BLaER1 treated with 17β-estradiol and CSF1 and Interleukin-3, amounts not matched to agents 10 nM and 100 nM (cell line): ENCODE results near the gene AREL1.
A peak's percentile ranks its signal among the peaks of the same experiment; 100 is the strongest.

Experiments used
- H3K27ac ChIP-seq, 11 experiments: shearing (Covaris generic); formaldehyde crosslinking; 2 replicates each; pipeline ENCODE4 v1.8.1; 2022
- H3K27me3 ChIP-seq, 11 experiments: shearing (Covaris generic); formaldehyde crosslinking; 2 replicates each; pipeline ENCODE4 v1.8.1; 2022
- H3K36me3 ChIP-seq, 11 experiments: shearing (Covaris generic); formaldehyde crosslinking; 2 replicates each; pipeline ENCODE4 v1.8.1; 2022
- H3K4me1 ChIP-seq, 10 experiments: shearing (Covaris generic); formaldehyde crosslinking; 2 replicates each; pipeline ENCODE4 v1.8.1; 2022
- H3K4me2 ChIP-seq, 11 experiments: shearing (Covaris generic); formaldehyde crosslinking; 2 replicates each; pipeline ENCODE4 v1.8.1; 2022
- H3K4me3 ChIP-seq, 10 experiments: shearing (Covaris generic); formaldehyde crosslinking; 2 replicates each; pipeline ENCODE4 v1.8.1; 2022
- H3K9ac ChIP-seq, 11 experiments: shearing (Covaris generic); formaldehyde crosslinking; 2 replicates each; pipeline ENCODE4 v1.8.1; 2022
- H3K9me3 ChIP-seq, 11 experiments: shearing (Covaris generic); formaldehyde crosslinking; replicated peaks in 1 of 11; 2 replicates each; pipeline ENCODE4 v1.8.1; 2022
- H4K20me1 ChIP-seq, 11 experiments: shearing (Covaris generic); formaldehyde crosslinking; 2 replicates each; pipeline ENCODE4 v1.8.1; 2022
- Cebpa-rat ChIP-seq, 11 experiments: shearing (Covaris generic); IDR thresholded peaks; 2 replicates each; pipeline ENCODE4 v1.8.1; 2022

AREL1 gene

GRCh38 chr14:74737753-74738325 is 25.0 kb upstream of the AREL1 start:
- no peak overlapping the region for H3K27ac ChIP-seq
- H3K4me3 ChIP-seq = no peak overlapping the region
- H3K9me3 ChIP-seq = no peaks in the 10 kb centered on the region
- no peaks in the 10 kb centered on the region for H4K20me1 ChIP-seq
- 0 out of 20 replicates have a peak, but pooled peaks cover 0 to 4% (median 0%) of the 10 kb centered on the region in 10 experiments for H3K4me1 ChIP-seq
- peaks cover 59 to 70% (median 65%) of the 10 kb centered on the region in 11 experiments for H3K36me3 ChIP-seq
- H3K4me2 ChIP-seq = no peak overlapping the region
- TF ChIP-seq Cebpa-rat (IDR thresholded peaks at IDR 0.05) = no peak
- H3K9ac ChIP-seq = no peak overlapping the region
- no peaks in the 10 kb centered on the region for H3K27me3 ChIP-seq

- no peak for TF ChIP-seq Cebpa-rat (IDR thresholded peaks at IDR 0.05)
- no peak overlapping the region for H3K4me2 ChIP-seq
- no peak overlapping the region for H3K27ac ChIP-seq
- no peaks in the 10 kb centered on the region for H3K27me3 ChIP-seq
- 0 out of 20 replicates have a peak, but pooled peaks cover 0 to 4% (median 0%) of the 10 kb centered on the region in 10 experiments for H3K4me1 ChIP-seq
- peaks cover 81 to 98% (median 91%) of the 10 kb centered on the region in 11 experiments for H3K36me3 ChIP-seq
- peaks cover 0 to 12% (median 0%) of the 10 kb centered on the region in 11 experiments; a peak in 4 of 22 replicates for H4K20me1 ChIP-seq
- H3K9ac ChIP-seq = no peak overlapping the region
- H3K4me3 ChIP-seq = no peak overlapping the region
- no peaks in the 10 kb centered on the region for H3K9me3 ChIP-seq
These were observed 22.2 kb upstream of the AREL1 start for GRCh38 chr14:74735125-74735524.

GRCh38 chr14:74733221-74733620 is 20.3 kb upstream of the AREL1 start:
- H3K27ac ChIP-seq = no peak overlapping the region
- H3K4me2 ChIP-seq = no peak overlapping the region
- H3K4me3 ChIP-seq = no peak overlapping the region
- H3K4me1 ChIP-seq = no peaks in the 10 kb centered on the region
- no peaks in the 10 kb centered on the region for H3K9me3 ChIP-seq
- no peak for TF ChIP-seq Cebpa-rat (IDR thresholded peaks at IDR 0.05)
- peaks cover 68 to 83% (median 80%) of the 10 kb centered on the region in 11 experiments for H3K36me3 ChIP-seq
- no peak overlapping the region; a peak in 1 of 22 replicates for H3K9ac ChIP-seq
- H3K27me3 ChIP-seq = no peaks in the 10 kb centered on the region
- peaks cover 0 to 14% (median 0%) of the 10 kb centered on the region in 11 experiments; a peak in 4 of 22 replicates for H4K20me1 ChIP-seq

DNA sequence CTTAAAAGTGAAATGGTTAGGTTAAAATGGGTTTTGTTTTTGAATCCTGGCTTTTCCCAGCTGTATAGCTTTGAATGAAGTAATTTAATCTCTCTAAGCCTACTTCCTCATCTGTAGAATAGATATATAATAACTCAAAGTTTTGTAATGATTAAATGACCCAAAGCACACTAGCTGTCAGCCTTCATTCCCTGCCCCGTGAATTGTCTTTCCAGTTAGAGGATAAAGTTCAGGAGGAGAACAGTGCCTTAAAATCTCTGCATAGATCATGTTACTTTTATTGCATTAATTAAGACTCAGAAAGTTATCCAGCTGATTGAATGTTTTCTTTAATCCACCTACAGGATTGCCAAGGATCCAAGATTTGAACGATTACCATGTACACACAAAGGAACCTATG is 19.5 kb upstream of the AREL1 start:
- no peak overlapping the region for H3K27ac ChIP-seq
- no peak for TF ChIP-seq Cebpa-rat (IDR thresholded peaks at IDR 0.05)
- no peaks in the 10 kb centered on the region for H3K27me3 ChIP-seq
- H3K4me1 ChIP-seq = no peaks in the 10 kb centered on the region
- no peak overlapping the region for H3K4me2 ChIP-seq
- no peaks in the 10 kb centered on the region for H3K9me3 ChIP-seq
- H3K9ac ChIP-seq = no peak overlapping the region
- peaks cover 0 to 14% (median 0%) of the 10 kb centered on the region in 11 experiments; a peak in 4 of 22 replicates for H4K20me1 ChIP-seq
- H3K36me3 ChIP-seq = peaks cover 64 to 75% (median 71%) of the 10 kb centered on the region in 11 experiments
- H3K4me3 ChIP-seq = no peak overlapping the region

DNA sequence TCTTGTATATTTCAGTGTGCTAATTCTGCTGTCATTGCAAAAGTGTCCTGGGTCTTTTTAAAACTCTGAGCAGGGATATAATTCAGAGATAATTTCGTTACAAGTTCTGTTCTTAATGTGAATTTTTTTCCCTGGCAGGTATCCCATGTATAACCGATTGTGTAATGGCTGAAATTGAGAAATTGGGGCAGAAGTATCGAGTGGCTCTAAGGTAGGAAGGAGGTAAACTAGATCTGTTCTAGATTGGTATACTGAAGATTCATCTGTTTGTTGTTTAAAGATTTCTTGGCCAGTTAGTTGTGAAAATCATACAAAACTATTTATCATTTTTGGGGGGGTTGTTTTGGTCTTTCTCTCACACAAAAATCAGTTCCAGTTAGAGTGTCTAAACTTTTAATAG is 10.3 kb upstream of the AREL1 start:
- Histone ChIP-seq H3K4me2 (no peak overlapping the region), H3K4me3 (no peak overlapping the region), H3K9ac (no peak overlapping the region), H3K36me3 (peaks cover 71 to 84% (median 78%) of the 10 kb centered on the region in 11 experiments), H3K27ac (no peak overlapping the region), H3K4me1 (no peaks in the 10 kb centered on the region), H3K27me3 (no peaks in the 10 kb centered on the region), H3K9me3 (peaks cover 5 to 17% (median 8%) of the 10 kb centered on the region in 11 experiments), H4K20me1 (peaks cover 0 to 4% (median 0%) of the 10 kb centered on the region in 11 experiments; a peak in 3 of 22 replicates)
- no peak for TF ChIP-seq Cebpa-rat (IDR thresholded peaks at IDR 0.05)

DNA sequence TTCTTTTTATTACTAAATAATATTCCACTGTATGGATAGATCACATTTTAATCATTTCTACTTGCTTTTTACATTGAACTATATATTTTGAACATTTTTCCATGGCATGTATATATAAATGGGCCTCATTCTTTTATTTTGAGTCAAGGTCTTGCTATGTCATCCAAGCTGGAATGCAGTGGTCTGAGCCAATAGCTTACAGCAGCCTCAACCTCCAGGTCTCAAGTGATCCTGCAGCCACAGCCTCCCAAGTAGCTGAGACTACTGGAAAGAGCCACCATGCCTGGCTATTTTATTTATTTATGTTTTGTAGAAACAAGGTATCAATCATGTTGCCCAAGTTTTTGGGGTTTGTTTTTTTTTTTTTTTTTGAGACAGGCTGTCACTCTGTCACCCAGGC is 7.6 kb upstream of the AREL1 start:
- TF ChIP-seq Cebpa-rat (IDR thresholded peaks at IDR 0.05) = no peak
- Histone ChIP-seq H3K27ac (no peak overlapping the region), H3K9ac (no peak overlapping the region)

GRCh38 chr14:74713395-74713735 is 485 bp upstream of the AREL1 start:
- peaks cover 0 to 38% (median 23%) of the 10 kb centered on the region in 11 experiments; a peak in 12 of 22 replicates for H4K20me1 ChIP-seq
- H3K9me3 ChIP-seq = no peaks in the 10 kb centered on the region
- no peak for TF ChIP-seq Cebpa-rat (IDR thresholded peaks at IDR 0.05)
- H3K4me2 ChIP-seq = peak overlapping the region; percentile 74 to 94 (median 81)
- peak overlapping the region; percentile 74 to 97 (median 82) for H3K4me3 ChIP-seq
- no peaks in the 10 kb centered on the region for H3K27me3 ChIP-seq
- H3K4me1 ChIP-seq = peaks cover 20 to 41% (median 30%) of the 10 kb centered on the region in 10 experiments
- H3K36me3 ChIP-seq = peaks cover 32 to 44% (median 40%) of the 10 kb centered on the region in 11 experiments
- peak overlapping the region; percentile 80 to 91 (median 87) for H3K9ac ChIP-seq
- peak overlapping the region; percentile 73 to 90 (median 82) for H3K27ac ChIP-seq

More for the DNA sequence above, 7.6 kb upstream of the AREL1 start:
- Histone ChIP-seq H3K4me2 (no peak overlapping the region), H3K27me3 (no peaks in the 10 kb centered on the region), H4K20me1 (peaks cover 0 to 4% (median 0%) of the 10 kb centered on the region in 11 experiments; a peak in 3 of 22 replicates), H3K4me1 (no peaks in the 10 kb centered on the region), H3K36me3 (peaks cover 87 to 100% (median 95%) of the 10 kb centered on the region in 11 experiments), H3K4me3 (no peak overlapping the region), H3K9me3 (peaks cover 0 to 8% (median 0%) of the 10 kb centered on the region in 11 experiments; a peak in 2 of 22 replicates)

DNA sequence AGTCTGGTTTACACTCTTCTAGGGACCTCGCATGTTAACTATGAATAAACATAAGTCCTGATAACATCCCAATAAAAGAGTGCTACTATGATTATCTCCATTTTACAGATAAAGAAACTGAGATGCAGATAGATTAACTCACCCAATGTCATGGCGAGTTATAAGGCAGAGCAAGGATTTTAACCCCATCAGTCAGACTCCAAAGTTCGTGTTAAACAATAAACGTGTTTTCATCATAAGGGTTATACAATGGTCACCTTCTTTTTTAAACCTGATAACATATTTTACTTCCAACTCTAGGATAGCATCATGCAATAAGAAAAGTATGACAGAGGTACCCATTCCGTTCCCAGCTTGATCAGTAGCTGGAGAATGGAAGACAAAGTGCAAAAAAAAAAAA is 1.2 kb downstream of the AREL1 start:
- Histone ChIP-seq H3K9ac (peak overlapping the region in 10 of 11 experiments; percentile 80 to 91 (median 87); a peak in 13 of 22 replicates), H3K36me3 (peaks cover 15 to 27% (median 23%) of the 10 kb centered on the region in 11 experiments), H4K20me1 (peaks cover 0 to 55% (median 30%) of the 10 kb centered on the region in 11 experiments; a peak in 15 of 22 replicates), H3K4me2 (peak overlapping the region; percentile 68 to 98 (median 90)), H3K4me1 (peaks cover 20 to 43% (median 30%) of the 10 kb centered on the region in 10 experiments), H3K27me3 (no peaks in the 10 kb centered on the region), H3K27ac (no peak overlapping the region), H3K4me3 (peak overlapping the region; percentile 74 to 97 (median 82)), H3K9me3 (no peaks in the 10 kb centered on the region)
- no peak for TF ChIP-seq Cebpa-rat (IDR thresholded peaks at IDR 0.05)

GRCh38 chr14:74710480-74710879 is 2.4 kb downstream of the AREL1 start:
- TF ChIP-seq Cebpa-rat (IDR thresholded peaks at IDR 0.05) = no peak
- H3K27ac ChIP-seq = no peak overlapping the region
- H4K20me1 ChIP-seq = peaks cover 0 to 67% (median 38%) of the 10 kb centered on the region in 11 experiments; a peak in 16 of 22 replicates
- H3K9me3 ChIP-seq = no peaks in the 10 kb centered on the region
- peak overlapping the region in 8 of 11 experiments; percentile 68 to 98 (median 92); a peak in 6 of 22 replicates for H3K4me2 ChIP-seq
- H3K27me3 ChIP-seq = no peaks in the 10 kb centered on the region
- H3K9ac ChIP-seq = no peak overlapping the region
- H3K4me1 ChIP-seq = peaks cover 20 to 52% (median 30%) of the 10 kb centered on the region in 10 experiments
- peaks cover 3 to 15% (median 12%) of the 10 kb centered on the region in 11 experiments; a peak in 19 of 22 replicates for H3K36me3 ChIP-seq
- no peak overlapping the region for H3K4me3 ChIP-seq
